HG03108 (cell line): ENCODE results near the gene CLASRP.
A peak's percentile ranks its signal among the peaks of the same experiment; 100 is the strongest.

Source experiments
- ATAC-seq: cut with Tn5 transposase; IDR thresholded peaks from one replicate; pipeline ENCODE4 v1.9.1; 2021; ENCODE audit warnings: moderate library complexity; ENCODE audit not compliant: unreplicated experiment

Gene CLASRP

DNA sequence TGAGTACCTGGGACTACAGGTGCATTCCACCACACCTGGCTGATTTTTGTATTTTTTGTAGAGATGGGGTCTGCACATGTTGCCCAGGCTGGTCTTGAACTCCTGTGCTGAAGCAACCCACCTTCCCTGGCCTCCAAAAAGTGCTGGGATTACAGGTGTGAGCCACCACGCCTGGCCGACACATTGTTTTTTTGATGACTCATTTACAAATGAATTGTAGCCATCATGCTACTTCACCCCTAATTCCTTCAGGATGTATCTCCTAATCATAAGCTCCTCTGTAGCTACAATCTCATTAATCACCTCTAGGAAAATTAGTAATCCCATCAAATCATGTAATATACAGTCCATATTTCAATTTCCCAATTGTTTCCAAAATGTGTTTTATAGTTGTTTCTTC is 19.7 kb upstream of the CLASRP start:
- ATAC-seq, result no peak

DNA sequence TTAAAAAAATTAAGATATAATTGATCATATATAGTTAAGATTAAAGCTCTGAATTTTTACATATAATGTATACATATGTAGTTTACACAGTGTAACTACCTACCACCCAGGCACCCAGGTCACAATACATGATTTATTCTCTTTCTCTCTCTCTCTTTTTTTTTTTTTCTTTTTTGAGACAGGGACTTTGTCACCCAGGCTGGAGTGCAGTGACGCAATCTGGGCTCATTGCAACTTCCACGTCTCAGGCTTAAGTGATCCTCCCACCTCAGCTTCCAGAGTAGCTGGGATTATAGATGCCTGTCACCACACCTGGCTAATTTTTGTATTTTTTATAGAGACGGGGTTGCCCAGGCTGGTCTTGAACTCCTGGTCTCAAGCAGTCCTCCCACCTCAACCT is 18.8 kb upstream of the CLASRP start:
- no peak for ATAC-seq

GRCh38 chr19:45021971-45022370 is 16.9 kb upstream of the CLASRP start:
- no peak for ATAC-seq

GRCh38 chr19:45023048-45023447 is 15.8 kb upstream of the CLASRP start:
- ATAC-seq, result no peak

DNA sequence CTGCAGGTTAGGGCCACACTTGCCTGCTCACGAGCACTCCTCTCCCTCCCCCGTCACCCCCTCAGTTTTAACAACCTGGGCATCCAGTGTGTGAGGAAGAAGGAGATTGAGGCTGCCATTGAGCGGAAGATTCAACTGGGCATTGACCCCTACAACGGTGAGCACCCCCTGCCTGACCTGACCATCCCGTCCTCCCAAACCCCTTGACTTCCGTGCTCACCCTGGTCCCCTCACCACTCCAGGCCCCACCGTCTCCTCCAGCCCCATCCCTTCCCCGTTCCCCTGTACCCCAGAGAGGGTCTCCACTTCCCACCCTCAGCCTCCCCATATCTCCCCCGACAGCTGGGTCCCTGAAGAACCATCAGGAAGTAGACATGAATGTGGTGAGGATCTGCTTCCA is 13.6 kb upstream of the CLASRP start:
- ATAC-seq, result no peak

DNA sequence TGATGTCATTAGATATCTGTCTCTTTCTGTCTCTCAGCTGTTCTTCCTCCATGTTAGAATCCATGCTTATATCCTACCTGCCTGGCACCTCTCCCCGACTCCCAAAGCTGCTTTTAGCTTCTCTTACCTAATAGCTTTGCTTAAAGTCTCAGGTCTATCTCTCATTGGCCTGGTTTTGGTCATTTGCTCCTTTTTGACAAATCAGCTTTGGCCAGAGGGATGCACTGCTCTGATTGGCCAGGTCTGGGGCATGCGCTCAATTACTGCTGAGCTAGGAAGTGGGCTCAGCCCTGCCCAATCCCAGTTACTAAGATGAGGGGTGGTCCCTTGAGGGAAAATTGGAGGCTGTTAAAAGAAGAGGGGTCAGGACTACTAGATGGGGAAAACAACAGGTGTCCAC is 11.5 kb upstream of the CLASRP start:
- ATAC-seq, result no peak

- no peak for ATAC-seq
These were observed 8.0 kb upstream of the CLASRP start for GRCh38 chr19:45030825-45031224.

DNA sequence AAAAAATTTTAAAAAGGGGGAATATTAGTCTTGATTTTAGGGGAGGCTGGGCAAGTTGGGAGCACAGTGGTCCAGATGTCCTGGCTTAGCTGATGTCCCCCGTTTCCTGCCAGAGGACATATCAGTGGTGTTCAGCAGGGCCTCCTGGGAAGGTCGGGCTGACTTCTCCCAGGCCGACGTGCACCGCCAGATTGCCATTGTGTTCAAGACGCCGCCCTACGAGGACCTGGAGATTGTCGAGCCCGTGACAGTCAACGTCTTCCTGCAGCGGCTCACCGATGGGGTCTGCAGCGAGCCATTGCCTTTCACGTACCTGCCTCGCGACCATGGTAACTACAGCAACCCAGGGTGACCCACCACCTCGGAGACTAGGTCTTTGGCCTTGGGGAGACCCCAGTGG is 6.4 kb upstream of the CLASRP start:
- ATAC-seq, result no peak

DNA sequence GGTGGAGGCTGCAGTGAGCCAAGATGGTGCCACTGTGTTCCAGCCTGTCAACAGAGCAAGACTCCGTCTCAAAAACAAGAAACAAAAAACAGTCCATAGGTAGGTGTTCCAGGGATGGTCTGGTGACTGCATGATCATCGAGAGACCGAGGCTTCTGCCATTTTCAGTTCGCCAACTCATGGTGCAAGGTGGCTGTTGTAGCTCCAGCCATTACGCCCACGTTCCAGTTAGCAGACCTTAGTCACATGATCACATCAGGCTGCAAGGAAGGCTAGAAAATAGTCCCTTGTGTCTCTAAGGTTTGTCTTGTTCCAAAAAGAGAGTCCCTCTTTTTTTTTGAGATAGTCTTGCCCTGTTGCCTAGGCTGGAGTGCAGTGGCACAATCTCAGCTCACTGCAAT is 3.1 kb upstream of the CLASRP start:
- no peak for ATAC-seq

- ATAC-seq, result no peak
These were observed 1.3 kb upstream of the CLASRP start for GRCh38 chr19:45037393-45038169.

DNA sequence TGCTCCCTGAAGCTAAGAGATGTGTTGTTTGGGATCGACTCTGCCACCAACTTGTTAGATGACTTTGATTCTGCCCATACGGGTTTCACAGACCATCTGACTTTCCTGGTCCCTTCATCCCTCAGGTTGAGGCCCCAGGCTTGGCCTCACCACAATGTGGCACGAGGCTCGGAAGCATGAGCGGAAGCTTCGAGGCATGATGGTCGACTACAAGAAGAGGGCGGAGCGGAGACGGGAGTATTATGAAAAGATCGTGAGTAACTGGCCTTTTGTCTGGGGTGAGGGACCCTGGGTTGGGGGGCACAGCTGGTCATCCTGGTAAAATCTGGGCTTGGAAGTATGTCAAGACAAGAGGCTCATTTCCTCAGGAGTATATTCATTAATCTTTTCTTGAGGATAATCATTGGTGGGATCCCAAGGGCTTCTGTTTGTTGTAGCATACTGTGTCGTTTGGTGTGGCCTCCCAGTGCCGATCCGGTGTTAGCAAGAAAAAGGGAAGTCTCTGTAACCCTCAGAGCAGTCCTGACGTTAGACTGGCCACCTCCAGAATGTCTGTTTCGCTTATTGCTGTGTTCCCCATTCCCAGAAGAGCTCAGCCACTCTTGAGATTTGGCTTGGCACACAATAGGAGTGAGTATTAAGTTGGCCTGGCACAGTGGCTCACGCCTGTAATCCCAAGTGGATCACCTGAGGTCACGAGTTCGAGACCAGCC is 1.4 kb downstream of the CLASRP start:
- ATAC-seq, result no peak

GRCh38 chr19:45041125-45041524 is 2.3 kb downstream of the CLASRP start:
- no peak for ATAC-seq

DNA sequence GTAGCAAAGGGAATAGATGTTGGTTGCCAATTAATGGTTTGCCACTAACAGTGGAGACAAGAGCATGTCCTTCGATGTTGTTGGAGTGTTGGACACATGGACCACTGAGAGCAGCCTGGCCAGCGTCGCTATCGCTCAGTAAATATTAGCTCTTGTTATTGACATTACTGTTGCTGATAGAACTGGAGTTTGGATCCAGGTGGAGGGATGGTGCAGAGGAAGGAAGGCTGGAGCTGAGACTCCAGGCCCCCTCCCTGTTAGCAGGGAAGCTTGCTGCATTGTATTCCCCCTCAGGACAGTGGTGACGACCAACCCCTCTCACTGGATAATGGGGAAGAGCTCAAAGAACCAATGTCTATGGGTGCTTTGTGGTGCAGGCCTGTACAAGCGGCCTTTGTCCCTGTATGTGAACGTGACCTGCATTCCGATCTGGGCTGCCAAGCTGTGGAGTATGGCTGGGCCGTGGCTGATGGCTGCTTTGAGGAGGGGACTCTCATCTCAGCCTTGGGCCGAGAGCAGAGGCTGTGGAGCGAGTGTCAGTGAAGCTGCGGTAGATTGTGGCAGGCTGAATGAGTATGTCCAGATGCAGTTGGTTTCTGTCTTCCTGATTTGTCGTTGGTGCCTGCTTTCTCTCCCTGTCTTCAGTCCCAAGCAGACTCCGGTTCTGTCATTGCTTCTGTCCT is 7.0 kb downstream of the CLASRP start:
- ATAC-seq, result no peak

DNA sequence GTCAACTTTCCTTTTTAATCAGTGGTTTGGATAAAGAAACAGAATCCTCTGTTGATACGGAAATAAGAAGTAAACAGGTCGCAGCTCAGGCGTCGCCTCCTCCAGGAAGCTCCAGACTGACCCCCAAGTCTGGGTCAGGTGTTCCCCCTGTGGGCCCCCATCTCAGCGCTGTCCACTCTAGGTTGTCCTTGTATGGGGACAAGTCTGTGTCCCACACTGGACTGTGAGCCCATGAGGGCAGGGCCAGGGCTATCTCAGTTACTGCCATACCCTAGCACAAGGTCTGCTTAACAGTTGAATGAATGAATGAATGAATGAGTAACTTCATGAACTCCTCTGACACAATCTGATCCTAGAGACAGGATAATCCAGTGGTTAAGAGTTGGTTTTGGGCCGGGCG is 7.5 kb downstream of the CLASRP start:
- no peak for ATAC-seq

DNA sequence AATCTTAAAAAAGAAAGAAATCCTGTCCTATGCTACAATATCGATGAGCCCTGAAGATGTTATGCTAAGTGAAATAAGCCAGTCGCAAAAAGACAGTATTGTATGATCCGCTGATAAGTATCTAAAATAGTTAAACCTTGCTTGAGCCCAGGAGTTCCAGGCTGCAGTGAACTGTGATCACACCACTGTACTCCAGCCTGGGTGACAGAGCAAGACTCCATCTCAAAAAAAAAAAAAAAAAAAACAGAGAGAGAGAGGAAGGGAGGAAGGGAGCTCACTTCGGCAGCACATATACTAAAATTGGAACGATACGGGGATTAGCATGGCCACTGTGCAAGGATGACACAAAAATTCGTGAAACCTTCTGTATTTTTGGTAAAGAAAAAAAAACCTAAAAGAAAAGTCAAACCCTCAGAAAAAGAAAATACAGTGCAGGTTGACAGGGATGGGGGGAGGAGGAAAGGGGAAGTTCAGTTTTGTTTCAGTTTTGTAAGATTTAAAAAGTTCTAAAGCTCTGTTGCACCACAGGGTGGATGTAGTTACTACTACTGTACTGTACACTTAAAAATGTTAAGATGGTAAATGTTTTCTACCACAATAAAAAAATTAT is 8.4 kb downstream of the CLASRP start:
- peak; percentile 48 for ATAC-seq

DNA sequence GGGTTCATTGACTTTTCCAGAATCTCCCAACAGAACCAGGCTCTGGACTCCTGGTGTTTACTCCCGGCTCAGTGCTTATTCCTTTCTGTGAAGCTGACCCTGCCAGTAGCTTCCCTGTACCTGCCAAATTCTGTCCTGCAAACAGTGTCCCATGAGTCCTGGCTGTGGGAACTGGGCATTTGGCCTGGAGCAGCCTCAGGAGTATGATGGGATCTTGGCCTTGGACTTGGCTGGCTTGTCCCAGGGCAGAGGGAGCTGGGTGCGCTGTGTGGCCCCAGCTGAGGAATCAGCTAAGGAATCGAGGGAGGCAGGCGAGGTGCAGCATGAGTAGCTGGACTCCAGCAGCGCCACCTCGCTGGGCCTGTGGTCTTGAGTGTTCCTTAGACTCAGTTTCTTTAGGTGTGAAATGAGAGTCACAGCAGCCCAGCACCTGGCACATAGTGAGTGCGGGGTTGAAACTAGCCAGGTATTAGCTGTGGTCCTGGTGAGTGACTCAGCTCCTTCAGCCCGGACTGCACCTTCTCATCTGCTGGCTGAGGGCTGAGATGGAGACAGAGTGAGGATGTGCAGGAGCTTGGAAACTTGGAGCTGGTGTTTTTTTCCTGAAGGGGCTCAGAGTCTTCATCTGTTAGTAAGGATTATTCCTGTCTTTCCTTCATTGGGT is 10.4 kb downstream of the CLASRP start:
- ATAC-seq, result no peak

DNA sequence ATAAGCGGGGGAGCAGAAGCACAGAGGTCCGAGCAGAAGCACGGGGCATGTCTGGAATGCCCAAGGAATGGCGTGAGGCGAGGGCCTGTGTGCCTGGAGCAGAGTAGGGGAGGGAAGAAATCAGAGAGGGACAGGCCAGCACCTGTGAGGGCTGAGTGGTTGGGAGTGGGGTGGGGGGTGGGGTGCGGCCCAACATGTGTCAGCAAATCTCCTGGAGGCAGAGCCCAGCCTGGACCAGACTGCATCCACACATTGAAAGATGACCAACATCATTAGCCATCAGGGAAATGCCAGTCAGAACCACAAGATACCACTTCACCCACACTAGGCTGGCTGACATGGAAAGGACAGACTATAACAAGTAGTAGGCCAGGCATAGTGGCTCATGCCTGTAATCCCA is 11.2 kb downstream of the CLASRP start:
- no peak for ATAC-seq

- ATAC-seq, result no peak
These were observed 13.2 kb downstream of the CLASRP start for GRCh38 chr19:45051929-45052579.

DNA sequence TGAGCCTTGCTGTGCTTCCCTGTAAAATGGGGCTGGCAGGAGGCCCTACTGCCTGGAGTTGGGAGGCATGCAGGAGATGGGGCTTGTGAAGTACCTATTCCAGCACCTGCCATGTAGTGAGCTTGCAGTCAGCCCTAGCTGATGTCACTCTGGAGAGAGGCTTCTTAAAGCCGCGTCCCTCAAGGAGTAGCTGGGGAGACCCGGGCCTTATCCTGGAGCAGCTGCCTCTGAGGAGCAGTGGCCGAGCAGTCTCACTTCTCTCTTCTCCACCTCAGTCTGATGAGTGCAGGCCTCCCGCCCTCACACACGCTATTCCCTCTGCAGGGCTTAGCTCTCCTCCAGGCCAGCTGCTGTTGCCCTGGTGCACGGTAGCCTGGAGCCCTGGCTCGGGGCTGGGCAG is 18.0 kb downstream of the CLASRP start:
- no peak for ATAC-seq

DNA sequence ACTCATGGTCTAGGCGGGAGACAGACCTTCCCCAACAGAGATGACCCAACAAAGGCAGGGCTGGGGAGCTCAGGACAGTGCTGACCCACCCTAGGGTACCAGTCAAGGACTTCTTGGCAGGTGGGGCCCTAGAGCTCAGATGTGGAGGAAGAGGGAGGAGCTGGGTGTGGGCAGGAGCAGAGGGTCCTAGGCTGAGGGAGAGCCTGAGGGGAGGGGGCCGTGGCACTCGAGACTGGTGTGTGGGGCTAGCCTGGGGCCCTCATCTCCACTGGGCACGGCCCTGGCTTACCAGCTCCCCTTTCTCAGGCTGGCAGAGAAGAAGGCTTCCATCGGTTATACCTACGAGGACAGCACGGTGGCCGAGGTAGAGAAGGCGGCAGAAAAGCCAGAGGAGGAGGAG is 18.6 kb downstream of the CLASRP start:
- ATAC-seq, result no peak
